Measurements from ENCODE around the gene TRIO.

TRIO gene

GRCh38 chr5:14405267-14405666 lies 262.1 kb downstream of the TRIO start:
- no peak for DNase-seq

GRCh38 chr5:14405706-14406553 lies 262.8 kb downstream of the TRIO start:
- no peak for DNase-seq

DNA sequence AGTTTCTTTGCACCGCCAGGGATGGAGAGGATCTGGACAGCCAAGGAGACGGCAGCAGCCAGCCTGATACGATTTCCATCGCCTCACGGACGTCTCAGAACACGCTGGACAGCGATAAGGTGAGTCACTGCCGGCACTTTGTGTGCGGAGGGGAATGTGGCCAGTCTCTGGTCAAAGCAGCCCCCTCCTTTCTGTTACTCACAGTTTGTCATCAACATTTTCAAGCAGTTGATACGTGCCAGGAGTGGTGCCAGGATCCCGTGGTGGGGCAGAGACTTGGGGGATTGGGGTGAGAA lies 263.4 kb downstream of the TRIO start:
- no peak for DNase-seq

GRCh38 chr5:14407051-14407450 lies 263.9 kb downstream of the TRIO start:
- DNase-seq = no peak

DNA sequence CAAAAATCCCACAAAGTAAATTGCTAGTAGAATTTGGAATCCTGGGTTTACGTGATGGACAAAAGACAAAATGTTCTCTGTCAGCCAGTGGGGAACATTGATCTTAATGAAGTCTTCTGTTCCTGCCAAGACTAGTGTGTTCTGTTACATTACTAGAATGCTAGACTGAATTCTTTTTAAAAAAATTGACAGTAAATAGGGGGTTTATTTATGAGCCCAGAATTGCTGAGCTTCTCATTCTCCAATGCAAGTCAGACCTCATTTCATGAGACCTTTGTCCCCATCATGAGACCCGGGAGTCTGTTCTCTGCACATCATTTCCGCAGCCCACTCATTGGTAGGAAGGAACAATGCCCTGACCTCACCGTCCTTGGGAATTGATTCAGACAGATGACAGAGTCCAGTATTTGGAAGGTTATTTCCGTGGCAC lies 264.6 kb downstream of the TRIO start:
- no peak for DNase-seq

DNA sequence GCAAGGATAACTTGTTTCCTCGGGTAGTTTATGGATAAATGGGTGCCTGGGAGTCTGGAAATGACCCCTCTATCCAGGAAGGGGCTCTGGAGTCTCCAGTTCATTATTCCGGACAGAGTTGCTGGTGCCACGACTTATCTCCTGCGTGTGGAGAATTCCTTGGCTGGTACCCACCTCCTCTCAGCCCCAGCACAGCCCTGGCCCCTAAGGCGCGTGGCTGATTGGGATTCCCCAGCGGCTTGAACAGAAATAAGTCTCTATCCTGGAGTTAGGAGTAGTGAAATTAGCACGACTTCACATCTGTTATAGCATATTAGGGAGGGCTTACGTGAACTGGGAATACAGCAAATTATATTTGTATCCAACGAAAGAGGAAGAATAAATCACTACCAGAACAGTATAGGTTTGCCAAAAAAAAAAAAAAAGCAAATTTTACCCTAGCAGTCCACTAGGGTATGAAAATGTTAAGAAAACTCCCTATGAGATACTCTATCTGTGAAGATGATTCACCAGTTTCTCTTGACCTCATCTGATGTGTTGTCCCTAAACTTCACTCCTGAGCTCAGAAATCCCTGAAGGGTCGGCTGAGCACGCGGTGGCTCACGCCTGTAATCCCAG lies 265.9 kb downstream of the TRIO start:
- no peak for DNase-seq

DNA sequence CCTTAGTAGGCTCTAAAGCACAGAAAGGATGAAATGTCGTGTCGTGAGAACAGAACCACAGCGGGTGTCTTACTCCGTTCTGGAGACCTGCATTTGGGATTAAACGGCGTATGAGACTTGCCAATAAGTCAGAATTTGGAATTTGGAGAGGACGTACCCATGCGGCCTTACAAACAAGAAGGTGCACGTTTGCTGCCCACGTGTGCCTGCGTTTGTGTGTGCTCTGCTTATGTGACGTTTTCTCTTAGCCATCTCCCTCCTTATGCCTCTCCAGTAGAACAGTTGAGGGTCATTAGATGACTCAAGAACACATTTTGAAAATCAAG lies 266.9 kb downstream of the TRIO start:
- no peak for DNase-seq

DNA sequence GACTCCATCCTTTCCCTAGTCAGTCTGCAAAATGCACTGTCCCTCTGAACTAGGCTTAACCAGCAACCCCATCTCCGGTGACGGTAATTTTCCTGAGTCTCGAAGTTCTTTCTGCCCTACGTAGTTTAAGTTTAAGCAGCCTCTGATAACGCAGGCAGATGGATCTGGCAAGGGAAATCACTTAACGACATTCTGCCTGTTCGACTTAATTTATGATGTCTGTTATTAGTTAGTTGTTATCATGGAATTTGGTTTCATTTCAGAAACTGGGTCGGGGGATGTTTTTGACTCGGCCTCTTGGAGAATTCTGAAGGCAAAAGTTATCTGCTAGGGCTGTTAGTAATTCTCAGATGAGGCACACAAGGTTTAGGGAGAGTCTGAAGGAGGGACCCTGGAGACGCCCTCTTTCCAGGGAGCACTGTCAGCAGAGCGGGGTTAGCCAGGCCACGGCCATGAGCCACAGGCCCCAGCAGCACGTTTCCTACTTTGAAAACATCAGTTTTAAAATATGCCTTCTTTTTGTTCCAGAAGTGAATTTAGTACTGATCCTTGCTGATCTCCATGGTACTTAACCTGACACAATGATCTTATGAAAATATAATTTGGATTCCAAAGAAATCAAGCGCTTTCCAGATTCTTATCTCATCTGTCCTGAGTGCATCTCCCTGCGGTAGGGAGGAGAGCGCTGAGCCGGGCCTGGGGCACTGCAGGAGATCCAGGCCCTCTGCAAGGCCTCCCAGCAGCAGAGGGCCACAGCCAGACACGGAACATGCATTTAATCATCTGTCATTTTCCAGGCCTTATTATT lies 267.5 kb downstream of the TRIO start:
- no peak for DNase-seq

DNA sequence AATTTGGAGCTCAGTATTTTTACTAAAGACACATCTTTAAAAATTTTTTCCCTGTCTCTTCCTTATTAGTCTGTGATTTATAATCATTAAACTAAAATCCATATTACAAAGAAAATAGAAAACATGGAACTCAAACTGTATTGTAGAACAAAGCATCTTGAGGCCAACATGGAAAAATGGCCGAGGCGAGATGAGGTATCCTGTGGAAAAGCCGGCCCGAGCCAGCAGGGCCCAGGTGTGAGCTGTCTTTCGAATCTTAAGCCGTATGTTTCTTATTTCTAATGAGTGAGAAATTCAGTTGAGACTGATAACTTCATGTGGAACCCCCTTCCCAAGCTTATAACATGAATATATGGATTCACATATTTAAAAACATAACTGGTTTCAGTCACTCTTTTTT lies 268.1 kb downstream of the TRIO start:
- DNase-seq = no peak

GRCh38 chr5:14413331-14413750 lies 270.2 kb downstream of the TRIO start:
- no peak for DNase-seq

- no peak for DNase-seq
Observed at GRCh38 chr5:14414007-14414406, 270.9 kb downstream of the TRIO start.

DNA sequence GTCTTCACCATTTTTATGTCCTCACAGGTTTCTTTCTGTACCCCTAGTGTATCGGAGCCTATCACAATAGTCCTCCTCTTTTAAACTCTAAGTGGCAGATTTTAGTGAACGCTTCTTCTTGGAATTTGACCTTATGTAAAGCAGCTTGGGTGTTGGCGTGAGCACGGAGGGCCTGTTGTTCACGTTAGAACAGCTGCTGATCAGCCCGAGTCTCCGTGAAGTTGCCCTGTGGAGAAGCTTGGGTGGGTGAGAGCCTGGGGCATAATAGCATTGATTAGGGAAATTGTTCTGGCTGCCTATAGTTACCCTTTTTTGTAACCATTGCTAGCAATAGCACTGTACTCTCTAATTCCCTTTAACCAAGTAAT lies 271.5 kb downstream of the TRIO start:
- no peak for DNase-seq

DNA sequence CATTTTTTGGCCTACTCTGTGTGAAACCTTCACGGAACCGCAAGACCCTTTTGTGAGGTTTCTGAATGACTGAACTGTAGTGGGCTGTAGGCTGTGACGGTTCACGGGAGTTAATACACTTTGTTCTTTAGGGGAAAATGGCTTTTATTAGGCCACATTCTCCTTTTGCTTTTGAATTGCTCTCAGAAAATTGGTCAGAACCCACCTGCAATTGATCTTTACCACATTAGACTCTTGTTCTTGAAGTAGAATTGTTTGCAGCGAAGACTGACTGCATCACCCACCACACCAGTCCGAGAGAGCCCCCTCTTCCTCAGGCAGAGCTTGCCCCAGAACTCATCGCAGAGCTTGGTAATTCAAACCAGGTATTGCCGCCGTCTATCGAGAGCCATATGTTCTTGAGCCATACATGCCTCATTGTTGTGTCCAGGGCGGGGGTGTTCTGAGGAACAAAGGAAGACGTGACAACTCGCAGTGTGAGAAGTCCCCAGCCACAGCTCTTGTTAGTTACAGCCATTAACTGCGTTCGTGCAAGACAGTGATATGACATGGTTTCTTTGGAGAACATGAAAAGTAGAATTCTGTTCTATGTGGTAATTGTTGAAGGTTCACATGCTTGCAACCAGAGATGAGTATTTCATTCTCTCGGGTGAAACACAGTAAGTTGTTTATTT lies 272.0 kb downstream of the TRIO start:
- DNase-seq = no peak

DNA sequence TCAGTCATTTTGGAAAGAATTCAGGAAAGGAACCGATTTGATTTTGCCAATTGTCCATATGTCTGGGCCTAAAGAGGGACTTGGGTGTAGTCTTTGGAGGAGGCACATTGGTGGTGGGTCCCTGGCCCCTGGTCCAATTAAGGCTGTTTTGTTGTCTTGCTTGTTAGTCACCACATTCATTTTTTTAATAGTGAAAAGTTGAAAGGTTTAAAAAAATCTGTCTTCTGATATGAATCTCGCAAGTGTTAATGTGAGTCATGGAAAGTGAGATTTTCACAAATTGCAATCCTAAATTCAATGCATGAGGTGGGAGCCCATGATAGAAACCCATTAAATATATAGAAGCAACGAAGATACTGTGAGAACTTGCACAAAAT lies 272.5 kb downstream of the TRIO start:
- DNase-seq = no peak

- no peak for DNase-seq
Observed at GRCh38 chr5:14416621-14417275, 273.6 kb downstream of the TRIO start.

DNA sequence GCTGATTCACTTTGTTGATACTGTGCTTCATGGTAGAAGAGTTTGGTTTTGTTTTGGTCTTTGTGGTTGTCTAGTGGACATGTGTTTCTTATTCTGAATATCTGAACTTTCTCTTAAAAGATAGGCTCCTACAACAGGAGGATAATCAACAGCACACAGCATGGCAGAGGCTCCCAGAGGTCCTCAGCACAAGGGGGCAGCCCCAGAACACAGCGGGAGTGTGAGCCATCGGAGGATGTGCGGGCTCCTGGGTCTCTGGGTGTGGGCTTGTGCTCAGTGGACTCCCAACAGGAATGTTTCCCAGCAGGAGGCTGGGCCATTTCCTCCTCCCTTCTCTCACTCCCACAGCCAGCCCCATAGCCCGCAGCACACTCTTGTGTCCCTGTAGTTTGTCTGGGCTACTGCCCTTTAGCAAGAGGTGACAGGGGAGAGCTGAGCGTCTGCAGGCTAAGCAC lies 274.2 kb downstream of the TRIO start:
- DNase-seq = no peak

DNA sequence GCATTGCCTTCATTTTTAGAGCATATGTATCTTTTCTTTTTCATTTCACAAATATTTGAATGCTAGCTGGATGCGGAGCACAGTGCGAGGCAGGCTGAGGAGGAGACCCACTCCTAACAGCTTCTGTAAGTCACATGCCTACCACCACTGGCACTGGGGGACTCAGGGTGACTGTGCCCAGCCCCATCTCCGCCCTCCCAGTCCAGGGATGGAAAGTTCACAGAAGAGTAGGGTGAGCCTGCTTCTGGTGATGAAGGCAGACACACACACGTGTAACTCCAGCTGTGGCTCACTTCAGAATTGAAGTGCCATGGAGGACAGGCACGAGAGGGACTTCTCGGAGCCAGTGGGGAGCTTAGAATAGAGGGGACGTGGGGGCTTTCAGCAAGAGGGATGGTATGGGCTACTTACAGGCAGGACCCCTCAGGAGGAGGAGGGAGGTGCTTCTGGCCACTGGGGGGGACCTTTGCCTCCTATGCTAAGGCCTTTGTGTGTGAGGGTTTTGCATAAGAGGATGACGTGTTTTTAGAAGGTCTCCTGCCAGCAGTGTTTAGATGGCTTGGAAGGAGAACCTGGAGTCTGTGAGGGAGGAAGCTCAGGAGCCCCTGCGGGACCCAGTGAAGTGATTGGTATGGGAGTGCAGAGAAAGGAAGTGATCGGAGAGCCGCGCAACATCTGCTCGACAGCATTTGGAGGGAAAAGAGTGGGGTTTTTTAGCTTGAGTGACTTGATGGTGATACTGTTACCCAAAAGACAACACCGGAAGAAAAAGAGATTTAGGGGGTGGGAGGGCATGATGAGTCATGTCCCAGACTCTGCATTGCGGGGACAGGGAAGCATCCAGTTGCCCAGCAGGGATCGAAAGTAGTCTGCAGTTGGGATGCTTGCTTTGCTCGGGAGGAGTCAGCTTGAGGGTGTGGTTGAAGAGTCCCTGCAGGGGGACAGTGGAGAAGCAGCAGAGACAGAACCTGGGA lies 274.9 kb downstream of the TRIO start:
- no peak for DNase-seq

DNA sequence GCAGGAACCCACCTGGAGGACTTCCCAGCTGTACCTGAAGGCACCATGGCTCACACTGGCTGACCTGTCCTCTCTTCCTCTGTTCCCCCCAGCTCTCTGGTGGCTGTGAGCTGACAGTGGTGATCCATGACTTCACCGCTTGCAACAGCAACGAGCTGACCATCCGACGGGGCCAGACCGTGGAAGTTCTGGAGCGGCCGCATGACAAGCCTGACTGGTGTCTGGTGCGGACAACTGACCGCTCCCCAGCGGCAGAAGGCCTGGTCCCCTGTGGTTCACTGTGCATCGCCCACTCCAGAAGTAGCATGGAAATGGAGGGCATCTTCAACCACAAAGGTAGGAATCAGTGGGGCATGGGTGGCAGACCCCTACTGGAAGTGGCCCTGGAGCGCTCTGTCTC lies 276.5 kb downstream of the TRIO start:
- no peak for DNase-seq

GRCh38 chr5:14420101-14420811 lies 277.1 kb downstream of the TRIO start:
- no peak for DNase-seq

DNA sequence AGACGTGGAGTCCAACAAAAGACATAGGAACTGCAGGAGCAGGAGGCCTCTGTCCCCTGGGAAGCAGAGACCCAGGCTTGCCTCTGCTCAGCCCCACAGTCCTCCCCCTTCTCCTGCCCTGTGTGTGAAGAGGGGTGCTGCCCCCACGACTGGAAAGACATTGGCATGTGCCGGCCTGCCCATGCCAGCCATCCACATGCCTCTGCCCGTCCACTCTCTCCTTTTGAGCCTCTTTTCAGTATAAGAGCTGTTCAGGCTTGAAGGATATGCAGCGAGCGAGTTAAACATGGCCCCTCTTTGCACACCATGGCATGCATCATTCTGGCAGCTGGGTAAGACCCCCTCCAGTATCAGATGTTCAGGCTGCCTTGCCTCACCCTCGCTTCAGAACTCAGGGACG lies 278.7 kb downstream of the TRIO start:
- DNase-seq = no peak

Data from NCI-H1436 (cell line).